Mesenchymal stem cell (in vitro differentiated cells and primary cell): ENCODE measurements around the gene PPP6R1.

Experiments
- DNase-seq: peaks from one replicate; pipeline ENCODE4 v3.0.0-alpha.2; 2013
- H2AFZ ChIP-seq: one replicate; pipeline ENCODE4 v1.6.1; 2013; ENCODE audit warnings: low read depth, mild to moderate bottlenecking, control low read depth, inconsistent platforms, low read length, moderate library complexity
- H2AK5ac ChIP-seq: 2 replicates; pipeline ENCODE4 v1.6.1; 2013; ENCODE audit warnings: low read length, moderate library complexity, mild to moderate bottlenecking, inconsistent platforms; ENCODE audit not compliant: severe bottlenecking
- H2BK120ac ChIP-seq: one replicate; pipeline ENCODE4 v1.6.1; 2013; ENCODE audit warnings: low read depth, mild to moderate bottlenecking, inconsistent platforms, low read length, moderate library complexity
- H2BK12ac ChIP-seq, 2 experiments: one replicate each; pipeline ENCODE4 v1.6.1; 2013; ENCODE audit warnings: inconsistent platforms in 2 of 2, low read length in 2 of 2, mild to moderate bottlenecking in 2 of 2, moderate library complexity in 2 of 2, control low read depth in 1 of 2
- H2BK15ac ChIP-seq: one replicate; pipeline ENCODE4 v1.6.1; 2013; ENCODE audit warnings: mild to moderate bottlenecking, low read depth, inconsistent platforms; ENCODE audit not compliant: poor library complexity, severe bottlenecking
- H2BK5ac ChIP-seq: 2 replicates; pipeline ENCODE4 v1.6.1; 2013; ENCODE audit warnings: low read depth, mild to moderate bottlenecking, low read length, control low read depth, inconsistent platforms; ENCODE audit not compliant: poor library complexity, severe bottlenecking
- H3K14ac ChIP-seq, 2 experiments: one replicate each; pipeline ENCODE4 v1.6.1; 2013; ENCODE audit warnings: inconsistent platforms in 2 of 2, low read length in 2 of 2, control low read depth in 1 of 2, mild to moderate bottlenecking in 1 of 2, moderate library complexity in 1 of 2
- H3K18ac ChIP-seq, 2 experiments: one replicate each; pipeline ENCODE4 v1.6.1; 2013; ENCODE audit warnings: inconsistent platforms in 2 of 2, low read length in 2 of 2, control low read depth in 1 of 2, low read depth in 1 of 2, mild to moderate bottlenecking in 1 of 2
- H3K23ac ChIP-seq, 2 experiments: one replicate each; pipeline ENCODE4 v1.6.1; 2013; ENCODE audit warnings: inconsistent platforms in 2 of 2, low read length in 2 of 2, mild to moderate bottlenecking in 2 of 2, moderate library complexity in 2 of 2, control low read depth in 1 of 2
- H3K27ac ChIP-seq: 2 replicates; pipeline ENCODE4 v1.5.1; 2013; ENCODE audit warnings: mild to moderate bottlenecking, moderate library complexity, low read length, control low read depth, inconsistent platforms; ENCODE audit not compliant: poor library complexity, severe bottlenecking
- H3K27me3 ChIP-seq, 2 experiments: 2 replicates each; pipeline versions ENCODE4 v1.6.1 to v1.7.0; 2013; ENCODE audit warnings: low read length in 2 of 2, mild to moderate bottlenecking in 2 of 2, moderate library complexity in 2 of 2, control low read depth in 1 of 2, inconsistent platforms in 1 of 2; ENCODE audit not compliant: control insufficient read depth in 1 of 2, insufficient read depth in 1 of 2
- H3K36me3 ChIP-seq, 2 experiments: 2 replicates each; pipeline versions ENCODE4 v1.6.1 to v1.7.0; 2013; ENCODE audit warnings: low read length in 2 of 2, control low read depth in 1 of 2, inconsistent platforms in 1 of 2, low read depth in 1 of 2, mild to moderate bottlenecking in 1 of 2; ENCODE audit not compliant: insufficient read depth in 2 of 2, control insufficient read depth in 1 of 2
- H3K4ac ChIP-seq, 2 experiments: one replicate each; pipeline ENCODE4 v1.6.1; 2013; ENCODE audit warnings: inconsistent platforms in 2 of 2, low read length in 2 of 2, mild to moderate bottlenecking in 2 of 2, moderate library complexity in 2 of 2, control low read depth in 1 of 2, low read depth in 1 of 2
- H3K4me1 ChIP-seq: 2 replicates; pipeline ENCODE4 v1.6.1; 2013; ENCODE audit warnings: low read depth, low read length, control low read depth; ENCODE audit not compliant: control insufficient read depth, insufficient read depth
- H3K4me2 ChIP-seq: 2 replicates; pipeline ENCODE4 v1.6.1; 2013; ENCODE audit warnings: low read length, mild to moderate bottlenecking, inconsistent platforms; ENCODE audit not compliant: poor library complexity, severe bottlenecking
- H3K4me3 ChIP-seq, 2 experiments: 2 replicates each; pipeline versions ENCODE4 v1.5.1 to v1.7.0; 2013; ENCODE audit warnings: low read length in 2 of 2, mild to moderate bottlenecking in 2 of 2, control low read depth in 1 of 2, low read depth in 1 of 2; ENCODE audit not compliant: insufficient read depth in 1 of 2
- H3K79me1 ChIP-seq: replicated peaks from 2 replicates; pipeline ENCODE4 v1.6.1; 2013; ENCODE audit warnings: mild to moderate bottlenecking, control low read depth, low read length, inconsistent platforms; ENCODE audit not compliant: poor library complexity, severe bottlenecking
- H3K9ac ChIP-seq: 2 replicates; pipeline ENCODE4 v1.7.0; 2013; ENCODE audit warnings: mild to moderate bottlenecking, low read length, moderate library complexity
- H3K9me3 ChIP-seq: 2 replicates; pipeline ENCODE4 v1.7.0; 2013; ENCODE audit warnings: mild to moderate bottlenecking, low read length; ENCODE audit not compliant: control insufficient read depth
- H4K8ac ChIP-seq: one replicate; pipeline ENCODE4 v1.6.1; 2013; ENCODE audit warnings: inconsistent platforms, mild to moderate bottlenecking, low read length, moderate library complexity
- H4K91ac ChIP-seq: one replicate; pipeline ENCODE4 v1.6.1; 2013; ENCODE audit warnings: mild to moderate bottlenecking, low read length, inconsistent platforms
- WGBS: methylation state at CpG from one replicate; pipeline ENCODE4 v1.1.7; 2013; ENCODE audit warnings: mixed read lengths; 5-methylcytosine and 5-hydroxymethylcytosine counted together

The PPP6R1 gene

GRCh38 chr19:55279340-55279739 is 20.5 kb upstream of the PPP6R1 start:
- H3K14ac ChIP-seq: no peak overlapping the region
- H3K23ac ChIP-seq: no peak overlapping the region
- H2AK5ac ChIP-seq: no peak overlapping the region
- peaks cover 10% of the 10 kb centered on the region for H3K4me1 ChIP-seq
- H3K27ac ChIP-seq: no peak overlapping the region
- DNase-seq: no peak
- peaks cover 21 to 26% of the 10 kb centered on the region in 2 experiments for H3K36me3 ChIP-seq
- no peak overlapping the region for H2BK5ac ChIP-seq
- no peaks in the 10 kb centered on the region for H3K9me3 ChIP-seq
- no peak overlapping the region for H2BK12ac ChIP-seq
- no peak overlapping the region for H2BK120ac ChIP-seq
- peak overlapping the region; percentile 95 for H4K8ac ChIP-seq
- H3K4me2 ChIP-seq: peak overlapping the region; percentile 69
- H3K18ac ChIP-seq: peak overlapping the region in 1 of 2 experiments; percentile 11
- peak overlapping the region; percentile 30 for H2BK15ac ChIP-seq
- peak overlapping the region; percentile 84 for H2AFZ ChIP-seq
- peak overlapping the region; percentile 82 to 99 for H3K4me3 ChIP-seq
- H3K79me1 ChIP-seq: peaks cover 19% of the 10 kb centered on the region
- peak overlapping the region; percentile 31 for H4K91ac ChIP-seq
- peaks cover 0 to 5% of the 10 kb centered on the region in 2 experiments for H3K27me3 ChIP-seq
- 9% methylated on average over 19 of the region's 23 CpGs for WGBS
- H3K9ac ChIP-seq: peak overlapping the region; percentile 96
- no peak overlapping the region for H3K4ac ChIP-seq

- Histone ChIP-seq H2BK12ac (no peak overlapping the region), H2BK5ac (no peak overlapping the region), H3K79me1 (peaks cover 24% of the 10 kb centered on the region), H3K4me2 (no peak overlapping the region), H2AK5ac (no peak overlapping the region), H3K9ac (peak overlapping the region; percentile 96), H3K4me3 (peak overlapping the region in 1 of 2 experiments; percentile 99), H2BK15ac (no peak overlapping the region), H3K27ac (no peak overlapping the region), H3K14ac (no peak overlapping the region), H3K4ac (no peak overlapping the region), H3K18ac (no peak overlapping the region), H3K4me1 (peaks cover 10% of the 10 kb centered on the region), H3K23ac (no peak overlapping the region), H2AFZ (no peak overlapping the region), H4K8ac (no peak overlapping the region), H2BK120ac (no peak overlapping the region), H4K91ac (no peak overlapping the region), H3K9me3 (no peaks in the 10 kb centered on the region), H3K36me3 (peaks cover 28 to 32% of the 10 kb centered on the region in 2 experiments), H3K27me3 (peaks cover 0 to 5% of the 10 kb centered on the region in 2 experiments)
- 96% methylated on average over 11 of the region's 13 CpGs for WGBS
- no peak for DNase-seq
Observed at GRCh38 chr19:55278391-55279135, 19.7 kb upstream of the PPP6R1 start.

- no peak overlapping the region for H2BK5ac ChIP-seq
- H3K4me1 ChIP-seq: peaks cover 10% of the 10 kb centered on the region
- H3K23ac ChIP-seq: no peak overlapping the region
- H3K36me3 ChIP-seq: peaks cover 35 to 41% of the 10 kb centered on the region in 2 experiments
- no peak overlapping the region for H3K27ac ChIP-seq
- WGBS: 95% methylated on average over 17 of the region's 17 CpGs
- no peak overlapping the region for H3K14ac ChIP-seq
- H3K9ac ChIP-seq: no peak overlapping the region
- no peak overlapping the region for H3K4me3 ChIP-seq
- no peak overlapping the region for H2AK5ac ChIP-seq
- H3K4me2 ChIP-seq: no peak overlapping the region
- H2BK120ac ChIP-seq: no peak overlapping the region
- H4K91ac ChIP-seq: no peak overlapping the region
- no peak overlapping the region for H2BK12ac ChIP-seq
- no peaks in the 10 kb centered on the region for H3K27me3 ChIP-seq
- H3K4ac ChIP-seq: no peak overlapping the region
- H2AFZ ChIP-seq: no peak overlapping the region
- H3K79me1 ChIP-seq: peaks cover 26% of the 10 kb centered on the region
- no peak overlapping the region for H4K8ac ChIP-seq
- no peak for DNase-seq
- no peak overlapping the region for H2BK15ac ChIP-seq
- no peak overlapping the region for H3K18ac ChIP-seq
- H3K9me3 ChIP-seq: no peaks in the 10 kb centered on the region
Observed at GRCh38 chr19:55277494-55277893, 18.7 kb upstream of the PPP6R1 start.

- Histone ChIP-seq H3K4me2 (no peak overlapping the region), H4K91ac (no peak overlapping the region), H3K79me1 (peaks cover 27% of the 10 kb centered on the region), H3K18ac (no peak overlapping the region), H3K4me3 (no peak overlapping the region), H2BK15ac (no peak overlapping the region), H2BK5ac (no peak overlapping the region), H2BK12ac (no peak overlapping the region), H3K23ac (no peak overlapping the region), H2BK120ac (no peak overlapping the region), H3K36me3 (peaks cover 40 to 41% of the 10 kb centered on the region in 2 experiments), H3K4ac (no peak overlapping the region), H2AFZ (no peak overlapping the region), H3K27me3 (no peaks in the 10 kb centered on the region), H3K14ac (no peak overlapping the region), H4K8ac (no peak overlapping the region), H2AK5ac (no peak overlapping the region), H3K9ac (no peak overlapping the region), H3K9me3 (no peaks in the 10 kb centered on the region), H3K27ac (no peak overlapping the region), H3K4me1 (peaks cover 12% of the 10 kb centered on the region)
- 96% methylated on average over 13 of the region's 15 CpGs for WGBS
- no peak for DNase-seq
Observed at GRCh38 chr19:55276720-55277430, 18.1 kb upstream of the PPP6R1 start.
